ENCODE data around the gene MAP4K4.

Gene MAP4K4

DNA sequence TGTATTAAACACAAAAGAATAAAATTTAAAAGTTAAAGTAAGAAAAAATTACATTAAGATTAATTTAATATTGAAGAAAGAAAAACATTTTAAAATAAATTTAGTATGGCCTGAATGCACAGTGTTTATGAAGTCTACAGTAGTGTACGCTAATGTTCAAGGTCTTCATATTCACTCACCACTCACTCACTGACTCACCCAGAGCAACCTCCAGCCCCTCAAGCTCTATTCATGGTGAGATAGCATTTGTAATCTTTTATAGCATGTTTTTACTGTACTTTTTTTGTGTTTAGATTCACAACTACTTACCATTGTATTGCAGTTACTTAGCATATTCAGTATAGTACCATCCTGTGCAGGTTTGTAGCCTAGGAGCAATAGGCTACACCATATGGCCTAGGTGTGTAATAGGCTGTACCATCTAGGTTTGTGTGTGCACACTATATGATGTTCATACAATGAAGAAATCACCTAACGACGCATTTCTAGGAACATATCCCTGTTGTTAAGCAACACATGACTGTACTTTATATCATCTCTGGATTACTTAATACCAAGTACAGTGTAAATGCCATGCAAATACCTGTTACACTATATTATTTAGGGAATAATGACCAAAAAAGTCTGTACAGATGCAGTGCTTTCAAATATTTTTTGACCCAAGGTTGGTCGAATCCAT lies 150.3 kb downstream of the MAP4K4 start:
- Histone ChIP-seq H3K4me1 (ENCODE audit: low read length) (peaks cover 10% of the 10 kb centered on the region), H3K9ac (ENCODE audit: low read length) (no peak overlapping the region), H2AFZ (ENCODE audit: low read depth, low read length) (no peak overlapping the region), H3K27me3 (ENCODE audit: low read depth, low read length) (no peaks in the 10 kb centered on the region), H3K36me3 (replicated peaks; ENCODE audit: low read depth, low read length) (peaks cover 63% of the 10 kb centered on the region), H3K4me2 (ENCODE audit: low read length) (no peak overlapping the region), H3K79me2 (ENCODE audit: low read length) (peaks cover 3% of the 10 kb centered on the region; the same call in 1 of the 2 replicates), H4K20me1 (ENCODE audit: insufficient read depth, low read length) (peaks cover 16% of the 10 kb centered on the region), H3K4me3 (ENCODE audit: low read length) (no peak overlapping the region), H3K27ac (ENCODE audit: low read length) (no peak overlapping the region), H3K9me3 (ENCODE audit: insufficient read depth, low read length) (no peaks in the 10 kb centered on the region)
- TF ChIP-seq, protein P1, sequence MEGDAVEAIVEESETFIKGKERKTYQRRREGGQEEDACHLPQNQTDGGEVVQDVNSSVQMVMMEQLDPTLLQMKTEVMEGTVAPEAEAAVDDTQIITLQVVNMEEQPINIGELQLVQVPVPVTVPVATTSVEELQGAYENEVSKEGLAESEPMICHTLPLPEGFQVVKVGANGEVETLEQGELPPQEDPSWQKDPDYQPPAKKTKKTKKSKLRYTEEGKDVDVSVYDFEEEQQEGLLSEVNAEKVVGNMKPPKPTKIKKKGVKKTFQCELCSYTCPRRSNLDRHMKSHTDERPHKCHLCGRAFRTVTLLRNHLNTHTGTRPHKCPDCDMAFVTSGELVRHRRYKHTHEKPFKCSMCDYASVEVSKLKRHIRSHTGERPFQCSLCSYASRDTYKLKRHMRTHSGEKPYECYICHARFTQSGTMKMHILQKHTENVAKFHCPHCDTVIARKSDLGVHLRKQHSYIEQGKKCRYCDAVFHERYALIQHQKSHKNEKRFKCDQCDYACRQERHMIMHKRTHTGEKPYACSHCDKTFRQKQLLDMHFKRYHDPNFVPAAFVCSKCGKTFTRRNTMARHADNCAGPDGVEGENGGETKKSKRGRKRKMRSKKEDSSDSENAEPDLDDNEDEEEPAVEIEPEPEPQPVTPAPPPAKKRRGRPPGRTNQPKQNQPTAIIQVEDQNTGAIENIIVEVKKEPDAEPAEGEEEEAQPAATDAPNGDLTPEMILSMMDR (IDR thresholded peaks at IDR 0.05; ENCODE audit: low read depth, low read length): no peak
- no peak for TF ChIP-seq EZH2phosphoT487 (IDR thresholded peaks at IDR 0.05; ENCODE audit: low read depth)

DNA sequence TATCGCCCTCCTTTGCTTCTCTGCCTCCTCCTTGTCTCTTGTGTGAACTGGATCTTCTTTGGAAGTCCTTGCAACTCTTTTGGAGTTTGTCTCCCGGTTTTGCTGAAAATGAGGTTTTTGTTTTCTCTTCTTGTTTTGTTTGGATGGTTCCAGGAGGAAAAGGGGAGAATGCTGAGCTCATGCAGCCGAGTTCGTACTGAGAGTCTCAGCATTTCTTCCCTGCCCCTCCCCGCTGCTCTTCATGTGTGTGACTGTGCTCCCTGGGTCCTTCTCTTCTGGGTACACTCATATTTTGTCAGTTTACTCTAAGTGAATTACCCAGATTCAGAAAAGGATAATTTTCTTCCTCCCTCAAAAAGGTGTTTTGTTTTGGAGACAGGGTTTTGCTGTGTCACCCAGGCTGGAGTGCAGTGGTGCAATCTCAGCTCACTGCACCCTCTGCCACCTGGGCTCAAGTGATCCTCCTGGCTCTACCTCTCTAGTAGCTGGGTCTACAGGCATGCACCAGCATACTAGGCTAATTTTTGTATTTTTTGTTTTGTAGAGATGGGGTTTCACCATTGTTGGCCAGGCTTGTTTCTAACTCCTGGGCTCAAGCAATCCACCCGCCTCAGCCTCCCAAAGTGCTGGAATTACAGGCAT lies 151.4 kb downstream of the MAP4K4 start:
- no peak overlapping the region for H3K4me3 ChIP-seq (ENCODE audit: low read length)
- no peak overlapping the region for H2AFZ ChIP-seq (ENCODE audit: low read depth, low read length)
- H4K20me1 ChIP-seq (ENCODE audit: insufficient read depth, low read length): peaks cover 13% of the 10 kb centered on the region
- peaks cover 63% of the 10 kb centered on the region for H3K36me3 ChIP-seq (replicated peaks; ENCODE audit: low read depth, low read length)
- no peak for TF ChIP-seq EZH2phosphoT487 (IDR thresholded peaks at IDR 0.05; ENCODE audit: low read depth)
- TF ChIP-seq, protein P1 (IDR thresholded peaks at IDR 0.05; ENCODE audit: low read depth, low read length): no peak
- peaks cover 10% of the 10 kb centered on the region for H3K4me1 ChIP-seq (ENCODE audit: low read length)
- H3K27ac ChIP-seq (ENCODE audit: low read length): no peak overlapping the region
- H3K9me3 ChIP-seq (ENCODE audit: insufficient read depth, low read length): no peaks in the 10 kb centered on the region
- H3K27me3 ChIP-seq (ENCODE audit: low read depth, low read length): no peaks in the 10 kb centered on the region
- H3K9ac ChIP-seq (ENCODE audit: low read length): no peak overlapping the region
- H3K79me2 ChIP-seq (ENCODE audit: low read length): peaks cover 3% of the 10 kb centered on the region; the same call in 1 of the 2 replicates
- H3K4me2 ChIP-seq (ENCODE audit: low read length): no peak overlapping the region

DNA sequence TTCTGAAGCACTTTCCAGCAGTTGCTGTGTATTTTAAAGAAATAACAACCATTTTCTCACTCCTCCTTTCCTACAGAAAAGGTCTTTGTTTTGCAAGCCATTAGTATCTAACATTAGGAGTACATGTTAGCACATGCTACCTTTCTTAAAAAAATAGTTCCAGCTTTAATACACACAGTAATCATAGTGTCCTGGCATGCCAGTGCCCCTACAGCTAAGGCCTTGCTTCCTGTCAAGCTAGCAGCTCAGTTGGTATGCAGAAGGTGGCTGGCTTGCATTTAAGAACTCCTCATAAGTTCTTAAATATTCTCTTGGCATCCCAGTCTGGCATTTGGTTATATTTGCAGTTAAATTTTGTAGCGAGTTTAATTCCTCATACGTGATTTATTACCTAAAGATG lies 152.9 kb downstream of the MAP4K4 start:
- no peak overlapping the region for H3K9ac ChIP-seq (ENCODE audit: low read length)
- no peaks in the 10 kb centered on the region for H3K27me3 ChIP-seq (ENCODE audit: low read depth, low read length)
- H3K27ac ChIP-seq (ENCODE audit: low read length): no peak overlapping the region
- H2AFZ ChIP-seq (ENCODE audit: low read depth, low read length): no peak overlapping the region
- H3K4me3 ChIP-seq (ENCODE audit: low read length): no peak overlapping the region
- H4K20me1 ChIP-seq (ENCODE audit: insufficient read depth, low read length): peaks cover 13% of the 10 kb centered on the region
- H3K36me3 ChIP-seq (replicated peaks; ENCODE audit: low read depth, low read length): peaks cover 54% of the 10 kb centered on the region
- no peak overlapping the region for H3K4me2 ChIP-seq (ENCODE audit: low read length)
- no peak for TF ChIP-seq EZH2phosphoT487 (IDR thresholded peaks at IDR 0.05; ENCODE audit: low read depth)
- TF ChIP-seq, protein P1 (IDR thresholded peaks at IDR 0.05; ENCODE audit: low read depth, low read length): no peak
- H3K79me2 ChIP-seq (ENCODE audit: low read length): peaks cover 3% of the 10 kb centered on the region; the same call in 1 of the 2 replicates
- no peaks in the 10 kb centered on the region for H3K9me3 ChIP-seq (ENCODE audit: insufficient read depth, low read length)
- H3K4me1 ChIP-seq (ENCODE audit: low read length): peaks cover 13% of the 10 kb centered on the region

DNA sequence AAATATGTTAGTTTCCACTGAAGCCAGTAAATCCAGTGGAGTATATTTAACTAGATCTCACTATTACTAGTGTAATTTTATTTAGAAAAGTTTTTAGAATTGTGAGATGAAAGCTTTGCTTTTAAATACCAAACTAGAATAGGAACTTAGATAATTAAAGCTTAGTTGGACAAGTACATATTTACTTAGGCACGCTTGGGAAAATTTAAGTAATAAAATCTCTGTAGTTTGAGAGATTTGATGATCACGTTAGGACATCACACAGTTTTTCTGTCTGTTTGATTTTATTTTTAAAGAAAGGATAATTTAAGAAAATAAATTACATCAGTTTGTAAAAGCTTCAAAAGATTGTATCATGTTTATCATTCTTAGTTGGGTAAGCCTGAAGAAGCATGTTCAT lies 153.5 kb downstream of the MAP4K4 start:
- no peaks in the 10 kb centered on the region for H3K27me3 ChIP-seq (ENCODE audit: low read depth, low read length)
- peaks cover 13% of the 10 kb centered on the region for H4K20me1 ChIP-seq (ENCODE audit: insufficient read depth, low read length)
- peaks cover 13% of the 10 kb centered on the region for H3K4me1 ChIP-seq (ENCODE audit: low read length)
- H3K4me2 ChIP-seq (ENCODE audit: low read length): no peak overlapping the region
- H3K27ac ChIP-seq (ENCODE audit: low read length): no peak overlapping the region
- TF ChIP-seq, protein P1 (IDR thresholded peaks at IDR 0.05; ENCODE audit: low read depth, low read length): no peak
- H3K9ac ChIP-seq (ENCODE audit: low read length): no peak overlapping the region
- no peak overlapping the region for H3K4me3 ChIP-seq (ENCODE audit: low read length)
- H3K9me3 ChIP-seq (ENCODE audit: insufficient read depth, low read length): no peaks in the 10 kb centered on the region
- peaks cover 3% of the 10 kb centered on the region; the same call in 1 of the 2 replicates for H3K79me2 ChIP-seq (ENCODE audit: low read length)
- H3K36me3 ChIP-seq (replicated peaks; ENCODE audit: low read depth, low read length): peaks cover 54% of the 10 kb centered on the region
- no peak overlapping the region for H2AFZ ChIP-seq (ENCODE audit: low read depth, low read length)
